IPS DF 6.9 (cell line): Measurements from ENCODE around the gene HYLS1.

ENCODE experiments used
- DNase-seq: peaks from one replicate; pipeline ENCODE4 v3.0.0-alpha.2; 2013; ENCODE audit warnings: low read depth, low spot score
- H3K27ac ChIP-seq: one replicate; pipeline ENCODE4 v1.5.1; 2013; ENCODE audit warnings: low read length, control low read depth
- H3K27me3 ChIP-seq: 2 replicates; pipeline ENCODE4 v1.6.1; 2013; ENCODE audit warnings: mild to moderate bottlenecking, low read length; ENCODE audit not compliant: control insufficient read depth, insufficient read depth
- H3K36me3 ChIP-seq: 2 replicates; pipeline ENCODE4 v1.6.1; 2013; ENCODE audit warnings: low read length; ENCODE audit not compliant: control insufficient read depth, insufficient read depth
- H3K4me1 ChIP-seq: 2 replicates; pipeline ENCODE4 v1.6.1; 2013; ENCODE audit warnings: low read length; ENCODE audit not compliant: control insufficient read depth, insufficient read depth
- H3K4me3 ChIP-seq: 2 replicates; pipeline ENCODE4 v1.5.1; 2013; ENCODE audit warnings: mild to moderate bottlenecking, low read length
- H3K9me3 ChIP-seq: 2 replicates; pipeline ENCODE4 v1.6.1; 2013; ENCODE audit warnings: low read length, inconsistent platforms; ENCODE audit not compliant: control insufficient read depth, insufficient read depth
- WGBS: extraction: QIAGEN DNeasy Blood & Tissue Kit; methylation state at CpG from one replicate; pipeline ENCODE4 v1.1.7; 2013; ENCODE audit warnings: mixed read lengths, missing lambda C conversion rate; ENCODE audit not compliant: insufficient read length, insufficient coverage; 5-methylcytosine and 5-hydroxymethylcytosine counted together

The HYLS1 gene

DNA sequence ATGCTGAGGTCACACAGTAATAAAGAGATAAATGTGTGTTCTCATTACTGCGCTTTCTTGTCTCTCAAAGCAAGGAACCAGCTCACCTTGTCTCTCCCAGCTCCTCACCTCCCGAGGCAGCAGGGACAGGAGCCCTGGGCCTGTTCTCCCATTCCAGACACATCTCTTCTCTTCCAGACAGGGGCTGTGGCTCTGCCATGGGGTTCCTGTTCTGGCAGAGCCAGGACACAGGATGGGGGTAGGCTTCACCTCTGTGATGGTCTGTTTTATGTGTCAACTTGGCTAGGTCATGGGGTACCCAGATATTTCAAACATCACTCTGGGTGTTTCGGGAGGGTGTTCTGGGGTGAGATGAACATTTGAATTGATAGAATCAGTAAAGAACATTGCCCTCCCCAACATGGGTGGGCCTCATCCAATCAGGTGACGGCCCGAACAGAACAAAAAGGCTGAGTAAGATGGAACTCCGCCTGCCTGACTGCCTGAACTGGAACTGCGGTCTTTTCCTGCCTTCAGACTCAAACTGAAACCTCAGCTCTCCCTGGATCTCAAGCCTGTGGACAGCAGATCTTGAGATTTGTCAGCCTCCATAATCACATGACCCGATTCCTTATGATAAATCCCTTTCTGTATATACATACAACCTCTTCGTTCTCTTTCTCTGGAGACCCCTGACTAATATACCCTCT, 56.3 kb downstream of the HYLS1 start:
- Histone ChIP-seq H3K27me3 (no peaks in the 10 kb centered on the region), H3K4me3 (no peak overlapping the region), H3K4me1 (peaks cover 7% of the 10 kb centered on the region), H3K27ac (no peak overlapping the region), H3K36me3 (no peaks in the 10 kb centered on the region), H3K9me3 (no peaks in the 10 kb centered on the region)
- DNase-seq: no peak
- WGBS: no CpG with 5 or more reads among the region's 9 CpGs

DNA sequence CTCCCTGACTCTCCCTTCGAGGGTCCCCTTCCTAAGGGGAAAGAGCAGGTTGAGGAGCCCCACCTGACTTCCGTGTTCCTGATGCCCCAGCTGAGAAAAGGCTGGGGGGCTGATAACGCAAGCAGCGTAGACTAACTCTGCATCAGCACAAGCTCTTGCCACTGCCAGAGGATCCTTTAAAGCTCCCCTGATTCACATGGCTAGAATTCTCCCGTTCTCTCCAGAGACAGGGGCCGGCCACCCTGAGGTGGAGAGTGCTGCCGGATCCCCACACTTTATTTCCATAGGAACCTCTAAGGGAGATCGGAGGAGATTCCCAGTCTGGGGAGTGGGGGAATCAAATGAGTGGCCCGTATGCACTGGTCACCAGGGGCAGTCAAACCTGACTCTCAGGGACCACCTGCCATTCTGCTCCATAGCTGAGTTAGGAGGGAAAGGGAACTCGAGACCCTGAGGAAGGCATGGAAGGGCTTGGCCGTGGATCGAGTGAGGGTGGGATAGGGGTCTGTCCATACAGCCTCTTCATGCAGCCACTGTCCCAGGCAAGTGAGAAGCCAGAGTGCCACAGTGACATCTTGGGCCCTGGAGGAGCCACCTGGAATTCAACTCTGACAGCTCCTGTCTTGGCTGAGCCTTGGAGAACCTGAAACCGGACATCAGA, 57.0 kb downstream of the HYLS1 start:
- no peak overlapping the region for H3K27ac ChIP-seq
- no peaks in the 10 kb centered on the region for H3K9me3 ChIP-seq
- H3K27me3 ChIP-seq: no peaks in the 10 kb centered on the region
- WGBS: no CpG with 5 or more reads among the region's 13 CpGs
- H3K36me3 ChIP-seq: no peaks in the 10 kb centered on the region
- H3K4me3 ChIP-seq: no peak overlapping the region
- peaks cover 7% of the 10 kb centered on the region for H3K4me1 ChIP-seq
- no peak for DNase-seq

DNA sequence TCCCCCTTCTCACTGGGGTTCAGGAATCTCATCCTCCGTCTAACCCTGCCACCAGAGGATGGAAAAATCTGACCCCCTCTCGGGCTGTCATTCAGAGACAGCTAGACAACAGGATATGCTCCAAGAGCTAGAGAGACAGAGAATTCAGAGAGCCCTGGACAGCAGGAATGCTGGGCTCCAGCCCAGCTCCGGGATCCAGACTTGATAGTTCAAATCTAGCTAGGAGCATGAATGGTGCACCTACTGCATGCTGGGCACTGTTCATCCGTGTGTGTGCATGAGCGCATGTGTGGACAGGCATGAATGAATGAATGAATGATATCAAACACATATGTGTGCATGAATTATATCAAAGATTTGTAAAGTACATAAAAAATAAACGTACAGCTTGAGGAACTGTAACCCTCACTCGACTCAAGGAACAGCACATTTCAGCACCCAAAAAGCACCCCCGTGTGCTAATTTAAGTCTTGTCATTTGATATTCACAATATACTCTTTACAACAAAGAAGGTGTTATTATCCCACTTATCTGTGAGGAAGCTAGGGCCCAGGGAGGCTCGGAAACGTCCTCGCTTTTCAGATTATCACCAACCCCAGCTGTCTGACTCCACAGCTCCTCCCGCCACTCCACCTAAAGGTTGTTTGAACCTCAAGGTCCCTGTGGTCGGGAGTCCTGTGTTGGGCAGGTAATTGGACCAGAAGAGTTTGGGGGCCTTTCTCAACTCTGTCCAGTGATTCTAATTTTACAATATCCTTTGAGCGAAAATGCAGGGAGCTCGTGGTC, 57.7 kb downstream of the HYLS1 start:
- DNase-seq: no peak
- no CpG with 5 or more reads among the region's 15 CpGs for WGBS
- Histone ChIP-seq H3K4me1 (peaks cover 7% of the 10 kb centered on the region), H3K27me3 (no peaks in the 10 kb centered on the region), H3K36me3 (no peaks in the 10 kb centered on the region), H3K27ac (no peak overlapping the region), H3K4me3 (no peak overlapping the region), H3K9me3 (no peaks in the 10 kb centered on the region)

DNA sequence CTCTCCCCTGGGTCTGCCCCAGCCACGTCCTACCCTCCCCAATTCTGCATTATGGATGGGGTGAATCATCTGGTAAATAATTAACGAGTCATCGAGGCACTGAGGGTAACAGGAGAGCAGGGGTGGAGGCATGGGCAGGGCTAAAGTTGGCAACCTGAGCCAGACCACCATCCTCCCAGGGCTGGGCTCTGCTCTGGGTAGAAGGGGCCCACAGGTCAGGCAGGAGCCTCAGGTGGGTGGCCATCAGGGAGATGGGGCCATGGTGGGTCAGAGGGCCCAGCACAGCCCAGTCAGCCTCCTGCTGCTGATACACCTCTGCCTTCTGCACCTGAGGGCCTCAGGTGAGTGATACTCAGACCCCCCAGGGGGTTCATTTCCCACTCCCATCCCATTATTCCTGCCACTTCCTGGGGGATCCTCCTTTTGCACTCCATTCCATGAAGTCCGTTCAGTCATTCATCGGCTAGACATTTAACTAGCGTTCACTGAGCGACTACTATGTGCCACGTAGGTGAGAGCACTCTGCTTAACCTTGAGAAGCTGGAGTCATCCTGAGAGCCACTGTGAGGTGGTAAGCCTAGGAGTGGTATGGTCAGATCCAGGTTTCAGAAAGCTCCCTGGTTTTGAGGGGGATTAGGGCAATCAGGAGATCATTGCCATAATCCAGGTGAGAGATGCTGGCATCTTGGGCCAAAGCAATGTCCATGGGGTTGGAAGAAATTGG, 58.5 kb downstream of the HYLS1 start, which contains the start of gene VSIG10L2:
Gene VSIG10L2 (plus strand): TSS at position 248 of the 724 bp plus-strand sequence. CDS start 12 bp downstream, at position 260.
- Histone ChIP-seq H3K9me3 (no peaks in the 10 kb centered on the region), H3K27ac (no peak within 1 kb of the TSS), H3K27me3 (no peaks in the 10 kb centered on the region), H3K4me1 (peaks cover 7% of the 10 kb centered on the region), H3K4me3 (no peak within 1 kb of the TSS), H3K36me3 (no peaks in the 10 kb centered on the region)
- no CpG with 5 or more reads among the region's 8 CpGs for whole genome bisulfite sequencing
- DNase-seq: no peak

DNA sequence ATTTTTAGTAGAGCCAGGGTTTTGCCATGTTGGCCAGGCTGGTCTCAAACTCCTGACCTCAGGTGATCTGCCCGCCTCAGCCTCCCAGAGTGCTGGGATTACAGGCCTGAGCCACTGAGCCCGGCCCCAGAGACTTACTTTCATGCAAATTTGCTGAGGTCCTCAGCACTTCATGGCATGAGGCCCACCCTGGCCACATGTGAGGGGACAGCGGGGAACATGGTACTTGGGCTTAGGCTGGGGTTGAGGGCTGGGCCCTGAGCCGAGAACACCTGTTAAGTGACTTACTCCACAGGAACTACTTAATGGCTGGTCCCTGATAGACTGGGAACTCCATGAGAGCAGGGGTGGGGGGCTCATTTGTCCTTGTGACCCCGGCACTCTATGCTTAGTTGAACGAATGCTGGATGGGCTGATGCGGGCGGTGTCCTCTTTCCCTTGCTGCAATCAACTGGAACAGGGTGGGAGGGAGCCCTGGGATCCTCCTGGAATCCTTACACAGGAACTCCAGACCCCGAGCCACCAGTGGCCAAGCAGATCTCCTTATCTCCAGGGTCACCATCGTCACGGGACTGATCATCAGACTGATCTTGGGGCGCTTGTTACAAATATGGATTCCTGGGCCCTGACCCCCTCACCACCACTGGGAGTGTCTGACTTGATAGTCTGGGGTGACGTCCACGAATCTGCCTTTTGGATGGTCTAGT, 59.4 kb downstream of the HYLS1 start:
- Histone ChIP-seq H3K27me3 (no peaks in the 10 kb centered on the region), H3K4me3 (no peak overlapping the region), H3K4me1 (peaks cover under 1% of the 10 kb centered on the region; the same call in 1 of the 2 replicates), H3K27ac (no peak overlapping the region), H3K9me3 (no peaks in the 10 kb centered on the region), H3K36me3 (no peaks in the 10 kb centered on the region)
- no peak for DNase-seq
- no CpG with 5 or more reads among the region's 14 CpGs for WGBS

DNA sequence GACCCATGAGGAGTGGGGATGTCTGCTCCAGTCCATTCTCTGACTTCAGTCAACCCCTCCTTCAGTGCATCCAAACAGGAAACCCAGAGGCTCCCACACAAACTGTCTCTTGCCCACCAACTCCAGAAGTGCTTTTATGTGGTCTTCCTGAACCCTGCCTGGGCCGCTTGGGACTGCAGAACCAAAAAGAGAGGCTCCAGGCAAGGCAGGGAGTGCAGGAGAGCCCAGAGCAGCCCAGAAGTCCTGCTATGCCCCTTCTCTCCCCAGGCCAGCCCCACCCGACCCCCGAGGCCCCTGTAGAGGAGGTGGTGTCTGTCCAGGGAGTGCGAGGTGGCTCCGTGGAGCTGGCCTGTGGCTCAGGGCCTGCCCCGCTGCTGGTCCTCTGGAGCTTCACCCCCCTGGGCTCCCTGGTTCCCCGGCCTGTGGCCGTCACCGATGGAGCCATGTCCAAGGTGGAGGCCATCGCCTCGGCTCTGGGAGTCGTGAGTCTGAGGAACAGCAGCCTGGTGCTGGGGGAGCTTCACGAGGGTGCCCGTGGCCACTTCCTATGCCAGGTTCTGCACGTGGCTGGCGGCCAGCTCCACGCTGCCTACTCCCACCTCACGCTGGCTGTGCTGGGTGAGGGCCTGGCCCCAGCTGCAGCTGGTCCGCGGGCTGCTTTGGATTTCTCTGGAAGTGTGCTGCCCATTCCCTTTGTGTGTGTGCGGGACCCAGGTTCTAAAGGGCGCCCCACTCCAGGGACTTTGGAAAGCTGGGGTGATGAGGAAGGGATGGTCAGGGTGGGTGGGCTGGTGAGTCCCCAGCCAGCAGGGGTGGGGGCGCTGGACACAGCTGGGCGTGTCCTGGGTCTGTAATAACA, 60.2 kb downstream of the HYLS1 start:
- H3K4me1 ChIP-seq: no peaks in the 10 kb centered on the region
- H3K36me3 ChIP-seq: no peaks in the 10 kb centered on the region
- no peak overlapping the region for H3K27ac ChIP-seq
- H3K4me3 ChIP-seq: no peak overlapping the region
- no peaks in the 10 kb centered on the region for H3K27me3 ChIP-seq
- WGBS: no CpG with 5 or more reads among the region's 24 CpGs
- DNase-seq: no peak
- H3K9me3 ChIP-seq: no peaks in the 10 kb centered on the region

DNA sequence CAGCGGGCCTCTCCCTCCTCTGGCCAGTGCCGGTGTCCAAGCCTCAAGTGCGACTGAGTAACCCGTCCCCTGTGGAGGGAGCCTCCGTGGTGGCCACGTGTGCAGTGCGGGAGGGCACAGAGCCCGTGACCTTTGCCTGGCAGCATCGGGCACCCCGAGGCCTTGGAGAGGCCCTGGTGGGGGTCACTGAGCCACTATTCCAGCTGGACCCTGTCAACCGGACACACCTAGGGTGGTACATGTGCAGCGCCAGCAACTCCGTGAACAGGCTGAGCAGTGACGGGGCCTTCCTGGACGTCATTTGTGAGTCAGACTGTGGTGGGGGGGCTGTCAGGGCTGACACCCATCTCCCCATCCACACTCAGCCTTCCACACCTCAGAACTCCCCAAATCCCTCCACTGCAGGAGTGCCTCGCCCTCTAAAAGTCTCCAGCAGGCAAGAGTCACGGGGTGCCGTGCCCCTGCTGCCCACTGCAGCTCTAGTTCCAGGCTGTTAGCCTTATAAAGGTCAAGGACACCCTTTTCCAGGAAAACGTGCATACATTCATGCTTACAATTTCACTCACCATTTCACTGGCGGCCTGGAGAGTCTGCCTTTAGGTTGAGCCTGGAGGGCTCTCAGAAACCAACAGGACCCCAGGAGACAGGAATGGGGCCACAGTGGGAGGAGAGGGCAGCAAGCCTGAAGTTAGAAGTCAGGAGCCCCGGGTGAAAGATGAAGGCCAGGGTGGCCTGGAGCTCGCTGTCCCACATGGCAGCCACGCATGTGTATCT, 61.0 kb downstream of the HYLS1 start:
- H3K4me3 ChIP-seq: no peak overlapping the region
- no peak overlapping the region for H3K27ac ChIP-seq
- no peaks in the 10 kb centered on the region for H3K27me3 ChIP-seq
- WGBS: no CpG with 5 or more reads among the region's 23 CpGs
- DNase-seq: no peak
- no peaks in the 10 kb centered on the region for H3K36me3 ChIP-seq
- no peaks in the 10 kb centered on the region for H3K4me1 ChIP-seq
- no peaks in the 10 kb centered on the region for H3K9me3 ChIP-seq

DNA sequence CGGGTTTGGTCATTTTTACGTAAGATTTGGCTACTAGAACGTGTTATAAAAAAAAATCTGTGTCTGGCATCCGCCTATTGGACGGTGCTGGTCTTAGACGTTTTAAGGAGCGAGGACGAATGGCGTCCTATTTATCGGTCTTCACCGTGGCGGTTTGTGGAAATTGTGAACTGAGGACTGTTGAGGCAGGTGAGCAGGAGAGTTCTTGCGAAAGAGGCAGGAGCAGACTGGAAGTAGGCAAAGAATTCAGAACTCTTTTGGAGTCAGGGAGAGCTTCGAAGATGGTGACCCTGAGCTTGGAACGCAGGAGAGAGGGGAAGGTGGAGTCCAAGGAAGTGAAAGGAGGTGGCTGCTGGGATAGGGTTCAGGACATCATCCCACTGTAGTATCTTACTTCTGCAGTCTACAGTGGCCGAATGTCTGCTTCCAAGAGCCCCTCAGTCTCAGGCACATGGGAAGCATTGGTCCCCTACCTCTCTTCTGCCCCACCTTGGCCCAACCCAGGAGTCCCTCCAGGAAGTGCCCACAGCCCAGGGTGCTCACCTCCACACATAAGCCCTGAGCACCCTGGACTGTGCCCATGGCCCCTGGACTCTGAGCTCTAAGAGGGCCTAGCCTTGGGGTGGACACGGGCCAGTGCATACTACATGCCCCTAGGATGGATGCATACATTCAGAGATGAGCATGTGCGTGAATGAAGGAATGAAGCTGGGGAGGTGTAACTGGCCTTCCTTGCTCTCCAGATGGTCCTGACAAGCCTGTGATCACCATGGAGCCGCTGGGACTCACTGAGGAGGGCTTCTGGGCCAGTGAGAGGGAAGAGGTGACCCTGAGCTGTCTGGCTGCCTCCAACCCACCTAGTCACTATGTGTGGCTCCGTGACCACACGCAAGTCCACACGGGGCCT, 62.1 kb downstream of the HYLS1 start:
- H3K27me3 ChIP-seq: no peaks in the 10 kb centered on the region
- no CpG with 5 or more reads among the region's 22 CpGs for WGBS
- H3K4me1 ChIP-seq: no peaks in the 10 kb centered on the region
- no peak for DNase-seq
- no peaks in the 10 kb centered on the region for H3K9me3 ChIP-seq
- no peak overlapping the region for H3K27ac ChIP-seq
- H3K36me3 ChIP-seq: no peaks in the 10 kb centered on the region
- H3K4me3 ChIP-seq: no peak overlapping the region
